PC-3 (cell line): ENCODE results near the gene SSU72. TPM values are rescaled to one million over a fixed set of nuclear protein-coding genes. Genes with fewer than 3 reads are reported as not detected.
A peak's percentile ranks its signal among the peaks of the same experiment; 100 is the strongest.

Experiments
- ATAC-seq: fragments of 200-7000 bp; cut with Tn5 transposase; 2 replicates; pipeline ENCODE4 v1.9.1; 2020; ENCODE audit warnings: mild to moderate bottlenecking, moderate library complexity
- BruUV-seq: library from RNA; stranded (reverse); fragments of 400-500 nt; replicated peaks from 2 replicates; lab custom pipeline; 2021; lab: Mats Ljungman, UMichigan
- CTCF ChIA-PET: fragments of 300-600 bp; sonication (Branson Sonifier 250); formaldehyde crosslinking; loops from one replicate; lab custom pipeline; 2022; ENCODE audit warnings: antibody characterized with exemption; lab: Charles Lee
- POLR2A ChIA-PET: fragments of 300-600 bp; sonication (Branson Sonifier 250); formaldehyde crosslinking; loops from one replicate; lab custom pipeline; 2022; ENCODE audit warnings: antibody characterized with exemption; ENCODE audit not compliant: unreplicated experiment; lab: Charles Lee
- DNase-seq: peaks from one replicate; pipeline ENCODE4 v3.0.0-alpha.2; 2015
- H2AFZ ChIP-seq: fragments of 300-600 bp; sonication (generic); 2 replicates; pipeline ENCODE4 v1.6.0; 2016; ENCODE audit warnings: antibody characterized with exemption, low read length
- H3F3A ChIP-seq: fragments of 300-600 bp; sonication (generic); one replicate; pipeline ENCODE4 v1.6.0; 2017; ENCODE audit warnings: antibody characterized with exemption, low read length, control low read depth, mild to moderate bottlenecking; ENCODE audit not compliant: unreplicated experiment
- H3K27ac ChIP-seq: fragments of 300-600 bp; sonication (generic); 2 replicates; pipeline ENCODE4 v1.5.1; 2016; ENCODE audit warnings: mild to moderate bottlenecking, low read length
- H3K27me3 ChIP-seq: fragments of 300-600 bp; sonication (generic); 2 replicates; pipeline ENCODE4 v1.6.1; 2016; ENCODE audit warnings: low read length, mixed read lengths
- H3K36me3 ChIP-seq: fragments of 300-600 bp; sonication (generic); 2 replicates; pipeline ENCODE4 v1.6.1; 2016; ENCODE audit warnings: low read depth, mixed run types, low read length, mixed read lengths
- H3K4me1 ChIP-seq: fragments of 300-600 bp; sonication (generic); 2 replicates; pipeline ENCODE4 v1.5.1; 2016; ENCODE audit warnings: low read length; ENCODE audit not compliant: insufficient read depth
- H3K4me2 ChIP-seq: fragments of 300-600 bp; sonication (generic); 2 replicates; pipeline ENCODE4 v1.6.0; 2016; ENCODE audit warnings: low read length
- H3K4me3 ChIP-seq: fragments of 300-600 bp; sonication (generic); 2 replicates; pipeline ENCODE4 v1.5.1; 2016; ENCODE audit warnings: mild to moderate bottlenecking, low read length, mixed read lengths
- H3K79me2 ChIP-seq: fragments of 300-600 bp; sonication (generic); 2 replicates; pipeline ENCODE4 v1.6.1; 2017; ENCODE audit warnings: low read length, mixed read lengths
- H3K9ac ChIP-seq: fragments of 300-600 bp; sonication (generic); 2 replicates; pipeline ENCODE4 v1.6.0; 2016; ENCODE audit warnings: mild to moderate bottlenecking, low read length
- H3K9me2 ChIP-seq: fragments of 300-600 bp; sonication (generic); replicated peaks from 2 replicates; pipeline ENCODE4 v1.6.1; 2016; ENCODE audit warnings: mixed run types, low read length, mixed read lengths
- H3K9me3 ChIP-seq: fragments of 300-600 bp; sonication (generic); 2 replicates; pipeline ENCODE4 v1.6.1; 2016; ENCODE audit warnings: low read length, mixed read lengths
- H4K20me1 ChIP-seq: fragments of 300-600 bp; sonication (generic); 2 replicates; pipeline ENCODE4 v1.6.1; 2016; ENCODE audit warnings: low read length, mixed read lengths
- EZH2 ChIP-seq: fragments of 300-600 bp; sonication (generic); IDR thresholded peaks from one replicate; pipeline ENCODE4 v1.6.1; 2017; ENCODE audit warnings: antibody characterized with exemption, mild to moderate bottlenecking, low read length; ENCODE audit not compliant: unreplicated experiment
- EZH2phosphoT487 ChIP-seq: fragments of 300-600 bp; sonication (generic); IDR thresholded peaks from 2 replicates; pipeline ENCODE4 v1.6.1; 2018; ENCODE audit warnings: mild to moderate bottlenecking, antibody characterized with exemption, low read length, borderline replicate concordance
- intact Hi-C: fragments of 100-400 bp; cut with micrococcal nuclease; formaldehyde crosslinking; loops from 2 replicates; pipeline ENCODE4 v1.9.0; 2023
- total RNA-seq: library from RNA; depleted of rRNA; stranded (reverse); fragments of >200 nt; gene quantifications from 2 replicates; pipeline ENCODE4 v1.2.3, GENCODE V29; 2014
- TF ChIP-seq, protein P1 (sequence below): fragments of 300-600 bp; sonication (generic); conservative IDR thresholded peaks from 2 replicates; pipeline ENCODE4 v1.5.1; 2017; ENCODE audit warnings: antibody characterized with exemption, low read depth, mild to moderate bottlenecking, low read length

Gene SSU72
- total RNA-seq, 1 experiment from 2014 or later, result 283 TPM

DNA sequence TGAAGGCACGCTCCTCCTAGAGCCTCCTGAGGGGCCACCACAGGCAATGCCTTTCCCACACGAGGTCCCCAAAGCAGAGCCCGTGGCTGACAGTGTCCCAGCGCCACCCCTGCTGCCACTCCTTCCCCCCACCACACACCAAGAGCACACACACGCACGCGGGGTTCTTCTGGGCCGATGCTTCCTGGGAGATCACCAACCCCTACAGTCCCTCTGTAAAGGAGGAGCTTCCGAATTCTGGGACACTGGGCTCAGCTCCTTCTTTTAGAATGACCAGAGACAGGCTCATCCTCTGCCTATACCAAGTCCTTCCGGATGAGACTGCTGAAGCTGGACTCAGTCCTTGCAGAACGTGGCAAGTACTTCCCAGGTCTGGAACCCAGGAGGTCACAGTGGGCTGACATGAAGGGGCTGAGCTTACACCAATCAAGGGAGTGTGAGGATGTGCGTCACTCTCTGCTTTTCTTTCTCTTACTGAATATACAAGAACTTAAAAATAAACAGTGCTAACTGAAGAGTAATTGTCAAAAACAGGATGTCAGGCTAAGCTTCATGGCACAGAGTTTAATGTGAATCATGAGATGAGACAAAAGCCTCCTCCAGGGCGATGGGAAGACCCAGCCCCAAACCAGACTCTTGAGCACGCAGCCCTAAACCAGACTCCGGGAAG lies 12.7 kb downstream of the SSU72 start:
- no peaks in the 10 kb centered on the region for H3K9me3 ChIP-seq
- no peak overlapping the region for H3K9ac ChIP-seq

DNA sequence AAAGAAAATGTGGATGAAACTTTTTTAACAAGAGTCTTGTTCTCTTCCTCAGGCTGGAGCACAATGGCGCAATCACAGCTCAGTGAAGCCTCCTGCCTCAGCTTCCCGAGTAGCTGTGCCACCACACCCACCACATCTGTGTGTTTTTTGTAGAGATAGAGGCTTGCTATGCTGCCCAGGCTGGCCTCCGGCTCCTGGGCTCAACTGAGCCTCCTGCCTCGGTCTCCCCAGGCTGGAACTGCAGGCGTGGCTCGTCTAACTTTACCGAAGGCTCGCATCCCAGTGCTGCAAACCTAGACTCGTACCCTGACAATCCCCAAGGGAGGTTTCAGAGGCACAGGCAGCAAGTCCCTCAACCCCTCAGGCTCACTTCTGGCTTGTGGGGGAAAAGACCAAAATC lies 14.5 kb downstream of the SSU72 start:
- Histone ChIP-seq H3K79me2 (peaks cover 71% of the 10 kb centered on the region), H3K4me1 (0 out of 2 replicates have a peak, but pooled peaks cover 1% of the 10 kb centered on the region), H3K4me3 (no peak overlapping the region), H3K9me2 (no peaks in the 10 kb centered on the region), H3K4me2 (no peak overlapping the region), H3F3A (peaks cover 6% of the 10 kb centered on the region), H3K27me3 (no peaks in the 10 kb centered on the region), H2AFZ (no peak overlapping the region), H3K9ac (no peak overlapping the region), H3K27ac (no peak overlapping the region), H4K20me1 (peaks cover 37% of the 10 kb centered on the region), H3K9me3 (no peaks in the 10 kb centered on the region), H3K36me3 (peaks cover 51% of the 10 kb centered on the region)
- ChIA-PET POLR2A (no interaction called here), CTCF (no interaction called here)
- ATAC-seq (no peak), DNase-seq (no peak)
- intact Hi-C loops, result no loop called here
- no TSS peak for BruUV-seq
- TF ChIP-seq EZH2phosphoT487 (no peak), EZH2 (no peak)
- TF ChIP-seq, protein P1, sequence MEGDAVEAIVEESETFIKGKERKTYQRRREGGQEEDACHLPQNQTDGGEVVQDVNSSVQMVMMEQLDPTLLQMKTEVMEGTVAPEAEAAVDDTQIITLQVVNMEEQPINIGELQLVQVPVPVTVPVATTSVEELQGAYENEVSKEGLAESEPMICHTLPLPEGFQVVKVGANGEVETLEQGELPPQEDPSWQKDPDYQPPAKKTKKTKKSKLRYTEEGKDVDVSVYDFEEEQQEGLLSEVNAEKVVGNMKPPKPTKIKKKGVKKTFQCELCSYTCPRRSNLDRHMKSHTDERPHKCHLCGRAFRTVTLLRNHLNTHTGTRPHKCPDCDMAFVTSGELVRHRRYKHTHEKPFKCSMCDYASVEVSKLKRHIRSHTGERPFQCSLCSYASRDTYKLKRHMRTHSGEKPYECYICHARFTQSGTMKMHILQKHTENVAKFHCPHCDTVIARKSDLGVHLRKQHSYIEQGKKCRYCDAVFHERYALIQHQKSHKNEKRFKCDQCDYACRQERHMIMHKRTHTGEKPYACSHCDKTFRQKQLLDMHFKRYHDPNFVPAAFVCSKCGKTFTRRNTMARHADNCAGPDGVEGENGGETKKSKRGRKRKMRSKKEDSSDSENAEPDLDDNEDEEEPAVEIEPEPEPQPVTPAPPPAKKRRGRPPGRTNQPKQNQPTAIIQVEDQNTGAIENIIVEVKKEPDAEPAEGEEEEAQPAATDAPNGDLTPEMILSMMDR, result no peak

More for the DNA sequence above, 12.7 kb downstream of the SSU72 start:
- H3K27ac ChIP-seq, result no peak overlapping the region
- H3F3A ChIP-seq, result peaks cover 6% of the 10 kb centered on the region
- H3K4me2 ChIP-seq, result no peak overlapping the region
- ChIA-PET CTCF (no interaction called here), POLR2A (no interaction called here)
- no peak overlapping the region for H3K4me3 ChIP-seq
- H4K20me1 ChIP-seq, result peaks cover 51% of the 10 kb centered on the region
- BruUV-seq, result TSS peak; percentile 0
- no peak for TF ChIP-seq EZH2
- no peak for TF ChIP-seq EZH2phosphoT487
- TF ChIP-seq, protein P1, result no peak
- H3K27me3 ChIP-seq, result no peaks in the 10 kb centered on the region
- H3K4me1 ChIP-seq, result no peaks in the 10 kb centered on the region
- peaks cover 60% of the 10 kb centered on the region for H3K36me3 ChIP-seq
- H3K9me2 ChIP-seq, result no peaks in the 10 kb centered on the region
- no peak for DNase-seq
- ATAC-seq, result no peak
- no peak overlapping the region for H2AFZ ChIP-seq
- intact Hi-C loops, result no loop called here
- peaks cover 81% of the 10 kb centered on the region for H3K79me2 ChIP-seq

DNA sequence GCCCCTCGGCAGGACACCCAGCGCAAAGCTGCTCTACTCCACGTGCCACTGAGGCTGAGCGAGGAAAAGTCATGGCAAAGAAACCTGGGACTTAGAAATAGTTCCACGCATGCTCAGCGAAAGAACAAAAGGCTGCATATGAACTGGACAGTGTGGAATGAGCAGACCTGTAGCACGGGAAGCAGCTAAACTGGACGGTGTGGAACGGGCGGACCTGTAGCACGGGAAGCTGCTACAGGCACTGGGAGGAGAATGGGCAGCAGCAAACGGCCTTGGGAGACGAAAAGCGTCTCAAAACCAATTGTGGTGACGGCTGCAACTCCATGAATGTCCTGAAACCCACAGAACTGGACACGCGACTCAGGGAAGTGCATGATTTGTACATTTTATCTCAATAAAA lies 15.6 kb downstream of the SSU72 start:
- Histone ChIP-seq H3K9me2 (no peaks in the 10 kb centered on the region), H3K27ac (no peak overlapping the region), H3K4me1 (peaks cover 4% of the 10 kb centered on the region; the same call in 1 of the 2 replicates), H3K4me3 (no peak overlapping the region), H3K4me2 (no peak overlapping the region), H4K20me1 (peaks cover 35% of the 10 kb centered on the region), H3F3A (peaks cover 6% of the 10 kb centered on the region), H3K79me2 (peaks cover 71% of the 10 kb centered on the region), H2AFZ (no peak overlapping the region), H3K9ac (no peak overlapping the region), H3K9me3 (no peaks in the 10 kb centered on the region), H3K27me3 (no peaks in the 10 kb centered on the region), H3K36me3 (peaks cover 43% of the 10 kb centered on the region)
- POLR2A ChIA-PET, result no interaction called here
- CTCF ChIA-PET, result no interaction called here
- intact Hi-C loops, result no loop called here
- TF ChIP-seq, protein P1, result no peak
- TF ChIP-seq EZH2phosphoT487 (no peak), EZH2 (no peak)
- no TSS peak for BruUV-seq
- DNase-seq (no peak), ATAC-seq (no peak)
